H9 (cell line): Measurements from ENCODE around the gene LY6G5C. TPM values are rescaled to one million over a fixed set of nuclear protein-coding genes. Genes with fewer than 3 reads are reported as not detected.
A peak's percentile ranks its signal among the peaks of the same experiment; 100 is the strongest.

Experiments
- DNase-seq: peaks from one replicate; pipeline ENCODE4 v3.0.0-alpha.2; 2017
- H2AFZ ChIP-seq: one replicate; pipeline ENCODE4 v1.6.1; 2013; ENCODE audit warnings: mild to moderate bottlenecking, low read length, control low read depth, moderate library complexity
- H2AK5ac ChIP-seq: 2 replicates; pipeline ENCODE4 v1.6.1; 2013; ENCODE audit warnings: low read length, control low read depth, mixed read lengths; ENCODE audit not compliant: insufficient read length
- H2BK120ac ChIP-seq: one replicate; pipeline ENCODE4 v1.6.1; 2013; ENCODE audit warnings: low read depth, mild to moderate bottlenecking, low read length, control low read depth, inconsistent platforms; ENCODE audit not compliant: poor library complexity, severe bottlenecking
- H2BK12ac ChIP-seq: 2 replicates; pipeline ENCODE4 v1.6.1; 2013; ENCODE audit warnings: low read length, control low read depth, mixed read lengths, low read depth; ENCODE audit not compliant: insufficient read length
- H2BK15ac ChIP-seq: 2 replicates; pipeline ENCODE4 v1.6.1; 2013; ENCODE audit warnings: low read depth, low read length, control low read depth
- H2BK20ac ChIP-seq: one replicate; pipeline ENCODE4 v1.6.1; 2013; ENCODE audit warnings: low read depth, mild to moderate bottlenecking, low read length, control low read depth, inconsistent platforms; ENCODE audit not compliant: poor library complexity, severe bottlenecking
- H2BK5ac ChIP-seq: 2 replicates; pipeline ENCODE4 v1.6.1; 2013; ENCODE audit warnings: low read length, control low read depth, mixed read lengths; ENCODE audit not compliant: insufficient read length
- H3K14ac ChIP-seq: 2 replicates; pipeline ENCODE4 v1.6.1; 2013; ENCODE audit warnings: low read length, control low read depth; ENCODE audit not compliant: insufficient read depth
- H3K18ac ChIP-seq: 2 replicates; pipeline ENCODE4 v1.6.1; 2013; ENCODE audit warnings: low read depth, mild to moderate bottlenecking, mixed read lengths, low read length, control low read depth; ENCODE audit not compliant: insufficient read length
- H3K23ac ChIP-seq: 2 replicates; pipeline ENCODE4 v1.6.1; 2013; ENCODE audit warnings: low read length, control low read depth, mixed read lengths, low read depth; ENCODE audit not compliant: insufficient read length
- H3K23me2 ChIP-seq: 2 replicates; pipeline ENCODE4 v1.6.1; 2013; ENCODE audit warnings: low read depth, mild to moderate bottlenecking, mixed read lengths, low read length, control low read depth; ENCODE audit not compliant: insufficient read length, poor library complexity, severe bottlenecking
- H3K27ac ChIP-seq: 2 replicates; pipeline ENCODE4 v1.5.1; 2013; ENCODE audit warnings: low read length, control low read depth, mixed read lengths, low read depth; ENCODE audit not compliant: insufficient read length
- H3K27me3 ChIP-seq: 2 replicates; pipeline ENCODE4 v1.6.1; 2013; ENCODE audit warnings: low read length, control low read depth, inconsistent platforms; ENCODE audit not compliant: insufficient read depth
- H3K4ac ChIP-seq: 2 replicates; pipeline ENCODE4 v1.6.1; 2013; ENCODE audit warnings: low read depth, mild to moderate bottlenecking, control low read depth, inconsistent platforms, low read length, moderate library complexity
- H3K4me1 ChIP-seq: 2 replicates; pipeline ENCODE4 v1.6.1; 2013; ENCODE audit warnings: low read length, control low read depth, inconsistent platforms; ENCODE audit not compliant: insufficient read depth
- H3K4me2 ChIP-seq: 2 replicates; pipeline ENCODE4 v1.6.1; 2013; ENCODE audit warnings: low read length, control low read depth, mixed read lengths; ENCODE audit not compliant: insufficient read length, insufficient read depth
- H3K56ac ChIP-seq: 2 replicates; pipeline ENCODE4 v1.6.1; 2013; ENCODE audit warnings: low read depth, mild to moderate bottlenecking, mixed read lengths, low read length, control low read depth; ENCODE audit not compliant: insufficient read length
- H3K79me1 ChIP-seq: 2 replicates; pipeline ENCODE4 v1.6.1; 2013; ENCODE audit warnings: low read depth, mild to moderate bottlenecking, moderate library complexity, low read length, control low read depth, inconsistent platforms; ENCODE audit not compliant: insufficient read depth, poor library complexity, severe bottlenecking
- H3K79me2 ChIP-seq: 2 replicates; pipeline ENCODE4 v1.6.1; 2013; ENCODE audit warnings: low read length, control low read depth, inconsistent platforms; ENCODE audit not compliant: insufficient read depth
- H3K9ac ChIP-seq: 2 replicates; pipeline ENCODE4 v1.6.1; 2013; ENCODE audit warnings: low read length, control low read depth, mixed read lengths; ENCODE audit not compliant: insufficient read length; ENCODE audit errors: extremely low read depth
- H3K9me3 ChIP-seq: one replicate; pipeline ENCODE4 v1.6.1; 2013; ENCODE audit warnings: low read depth, low read length, inconsistent platforms; ENCODE audit not compliant: control insufficient read depth
- H3T11ph ChIP-seq: one replicate; pipeline ENCODE4 v1.6.1; 2013; ENCODE audit warnings: mild to moderate bottlenecking, low read length, control low read depth, inconsistent platforms
- H4K20me1 ChIP-seq: one replicate; pipeline ENCODE4 v1.6.1; 2013; ENCODE audit not compliant: control insufficient read depth, insufficient read length, insufficient read depth
- H4K5ac ChIP-seq: 2 replicates; pipeline ENCODE4 v1.6.1; 2013; ENCODE audit warnings: low read depth, mild to moderate bottlenecking, mixed read lengths, low read length, control low read depth; ENCODE audit not compliant: insufficient read length
- H4K8ac ChIP-seq: replicated peaks from 2 replicates; pipeline ENCODE4 v1.6.1; 2013; ENCODE audit warnings: low read length, control low read depth, mixed read lengths, low read depth; ENCODE audit not compliant: insufficient read length
- H4K91ac ChIP-seq: 2 replicates; pipeline ENCODE4 v1.6.1; 2013; ENCODE audit warnings: low read depth, mild to moderate bottlenecking, moderate library complexity, mixed read lengths, low read length, control low read depth; ENCODE audit not compliant: insufficient read length
- H3K27ac Mint-ChIP-seq, 3 experiments: 2 replicates in 2 of 3; 3 replicates in 1 of 3; pipeline ENCODE4 v1.8.0; 2020 to 2021; ENCODE audit warnings: mixed read lengths in 3 of 3, mild to moderate bottlenecking in 1 of 3, moderate library complexity in 1 of 3
- H3K27me3 Mint-ChIP-seq: 2 replicates; pipeline ENCODE4 v1.8.0; 2021; ENCODE audit warnings: low read depth, mild to moderate bottlenecking, moderate library complexity, mixed read lengths
- H3K36me3 Mint-ChIP-seq, 3 experiments: 2 replicates in 2 of 3; 3 replicates in 1 of 3; pipeline ENCODE4 v1.8.0; 2020 to 2021; ENCODE audit warnings: low read depth in 3 of 3, mixed read lengths in 3 of 3; ENCODE audit not compliant: insufficient read depth in 1 of 3
- H3K4me1 Mint-ChIP-seq, 2 experiments: 2 replicates each; pipeline ENCODE4 v1.8.0; 2020; ENCODE audit warnings: mixed read lengths in 2 of 2
- H3K4me3 Mint-ChIP-seq, 2 experiments: 2 replicates in 1 of 2; 3 replicates in 1 of 2; pipeline ENCODE4 v1.8.0; 2020 to 2021; ENCODE audit warnings: mild to moderate bottlenecking in 2 of 2, mixed read lengths in 2 of 2, moderate library complexity in 1 of 2
- H3K9me3 Mint-ChIP-seq, 2 experiments: 2 replicates in 1 of 2; 3 replicates in 1 of 2; pipeline ENCODE4 v1.8.0; 2020; ENCODE audit warnings: mild to moderate bottlenecking in 2 of 2, mixed read lengths in 2 of 2, moderate library complexity in 1 of 2
- CTCF ChIP-seq: fragments of 200-600 bp; sonication (generic); conservative IDR thresholded peaks from 3 replicates; pipeline ENCODE4 v1.8.0; 2021; ENCODE audit warnings: antibody characterized with exemption, mild to moderate bottlenecking
- WGBS: extraction: QIAGEN DNeasy Blood & Tissue Kit; methylation state at CpG from one replicate; pipeline ENCODE4 v1.1.7; 2013; ENCODE audit warnings: missing lambda C conversion rate, low lambda C conversion rate, mixed read lengths; ENCODE audit not compliant: insufficient read length; ENCODE audit errors: extremely low coverage; 5-methylcytosine and 5-hydroxymethylcytosine counted together
- total RNA-seq: library from RNA; stranded (reverse); gene quantifications from 2 replicates; pipeline ENCODE4 v1.2.1, GENCODE V29; 2021

Gene LY6G5C
- total RNA-seq, 1 experiment from 2014 or later, result 2.2 TPM

GRCh38 chr6:31729979-31730630 is 49.2 kb upstream of the LY6G5C start:
- Histone ChIP-seq H3T11ph (no peak overlapping the region), H3K79me1 (no peaks in the 10 kb centered on the region), H2BK120ac (no peak overlapping the region), H3K9me3 (no peaks in the 10 kb centered on the region), H3K18ac (peak overlapping the region; percentile 43), H3K27ac (no peak overlapping the region), H3K56ac (no peak overlapping the region), H4K5ac (no peak overlapping the region), H4K91ac (no peak overlapping the region), H3K14ac (peak overlapping the region; percentile 54), H4K20me1 (no peaks in the 10 kb centered on the region), H3K4me1 (peaks cover 5% of the 10 kb centered on the region; the same call in 1 of the 2 replicates), H2AK5ac (no peak overlapping the region), H4K8ac (no peak overlapping the region), H2AFZ (no peak overlapping the region), H3K4ac (no peak overlapping the region), H2BK12ac (no peak overlapping the region), H2BK15ac (no peak overlapping the region), H3K79me2 (no peaks in the 10 kb centered on the region; the same call in 1 of the 2 replicates), H2BK20ac (no peak overlapping the region), H3K23ac (no peak overlapping the region), H3K23me2 (peaks cover 15% of the 10 kb centered on the region), H3K9ac (no peak overlapping the region), H3K27me3 (no peaks in the 10 kb centered on the region), H2BK5ac (no peak overlapping the region), H3K4me2 (peak overlapping the region; percentile 60)
- peak overlapping the region; percentile 83 to 98 for H3K4me3 Mint-ChIP-seq
- H3K27me3 Mint-ChIP-seq, result no peaks in the 10 kb centered on the region
- TF ChIP-seq CTCF, result no peak
- peaks cover 27 to 28% of the 10 kb centered on the region in 2 experiments for H3K4me1 Mint-ChIP-seq
- DNase-seq, result peak; percentile 94
- H3K27ac Mint-ChIP-seq, result peak overlapping the region; percentile 93 to 98 (median 97)
- peaks cover 42 to 76% (median 69%) of the 10 kb centered on the region in 3 experiments for H3K36me3 Mint-ChIP-seq
- H3K9me3 Mint-ChIP-seq, result no peaks in the 10 kb centered on the region; a peak in 2 of 5 replicates
- WGBS, result no CpG with 5 or more reads among the region's 46 CpGs
